A549 treated with CORT108297 at 1 μM for 4 hours (cell line): Measurements from ENCODE around the gene NEU3. TPM values are rescaled to one million over a fixed set of nuclear protein-coding genes. Genes with fewer than 3 reads are reported as not detected.

Experiments
- total RNA-seq: library from RNA; stranded (reverse); fragments of 200-300 nt; extraction: Qiagen RNA extraction; gene quantifications from 5 replicates; pipeline ENCODE4 v1.2.3, GENCODE V29; 2022

NEU3 gene, protein sequence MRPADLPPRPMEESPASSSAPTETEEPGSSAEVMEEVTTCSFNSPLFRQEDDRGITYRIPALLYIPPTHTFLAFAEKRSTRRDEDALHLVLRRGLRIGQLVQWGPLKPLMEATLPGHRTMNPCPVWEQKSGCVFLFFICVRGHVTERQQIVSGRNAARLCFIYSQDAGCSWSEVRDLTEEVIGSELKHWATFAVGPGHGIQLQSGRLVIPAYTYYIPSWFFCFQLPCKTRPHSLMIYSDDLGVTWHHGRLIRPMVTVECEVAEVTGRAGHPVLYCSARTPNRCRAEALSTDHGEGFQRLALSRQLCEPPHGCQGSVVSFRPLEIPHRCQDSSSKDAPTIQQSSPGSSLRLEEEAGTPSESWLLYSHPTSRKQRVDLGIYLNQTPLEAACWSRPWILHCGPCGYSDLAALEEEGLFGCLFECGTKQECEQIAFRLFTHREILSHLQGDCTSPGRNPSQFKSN
- 3.6 to 4.4 TPM (median 4.0 TPM) in 5 replicates for total RNA-seq

DNA sequence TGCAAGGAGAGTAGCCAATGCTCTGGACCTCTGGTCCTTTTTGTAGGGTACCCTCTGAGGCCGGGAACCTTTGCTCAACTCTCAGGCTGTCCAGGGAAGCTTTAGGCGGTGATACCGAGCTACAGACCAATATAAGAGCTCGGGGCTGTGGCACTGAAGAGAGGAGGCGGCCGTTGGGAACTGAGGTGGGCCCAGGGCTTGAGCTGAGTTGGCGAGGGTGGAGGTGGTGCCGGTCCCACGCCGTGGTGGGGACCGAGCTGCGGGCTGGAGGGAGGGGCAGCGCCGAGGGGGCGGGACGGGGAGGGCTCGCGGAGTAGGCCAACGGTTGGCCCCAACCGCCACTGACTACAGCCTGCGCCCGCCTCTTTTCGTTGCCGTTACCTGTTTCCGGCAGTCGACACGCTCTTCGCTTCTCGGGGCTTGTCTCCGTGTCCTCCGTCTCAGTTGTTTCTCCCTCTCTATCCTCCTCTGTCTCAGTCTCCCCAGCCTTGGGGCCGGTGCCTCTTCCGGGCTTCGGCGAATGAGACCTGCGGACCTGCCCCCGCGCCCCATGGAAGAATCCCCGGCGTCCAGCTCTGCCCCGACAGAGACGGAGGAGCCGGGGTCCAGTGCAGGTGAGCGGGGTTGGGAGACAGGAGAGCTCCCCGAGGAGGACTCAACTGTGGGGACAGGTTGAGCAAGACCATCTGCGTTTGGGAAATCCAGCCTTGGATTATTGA is at the start of gene NEU3:
TSS of gene NEU3 (plus strand) at position 393 of the 719 bp plus-strand sequence. CDS start at position 521, 128 bp downstream.

DNA sequence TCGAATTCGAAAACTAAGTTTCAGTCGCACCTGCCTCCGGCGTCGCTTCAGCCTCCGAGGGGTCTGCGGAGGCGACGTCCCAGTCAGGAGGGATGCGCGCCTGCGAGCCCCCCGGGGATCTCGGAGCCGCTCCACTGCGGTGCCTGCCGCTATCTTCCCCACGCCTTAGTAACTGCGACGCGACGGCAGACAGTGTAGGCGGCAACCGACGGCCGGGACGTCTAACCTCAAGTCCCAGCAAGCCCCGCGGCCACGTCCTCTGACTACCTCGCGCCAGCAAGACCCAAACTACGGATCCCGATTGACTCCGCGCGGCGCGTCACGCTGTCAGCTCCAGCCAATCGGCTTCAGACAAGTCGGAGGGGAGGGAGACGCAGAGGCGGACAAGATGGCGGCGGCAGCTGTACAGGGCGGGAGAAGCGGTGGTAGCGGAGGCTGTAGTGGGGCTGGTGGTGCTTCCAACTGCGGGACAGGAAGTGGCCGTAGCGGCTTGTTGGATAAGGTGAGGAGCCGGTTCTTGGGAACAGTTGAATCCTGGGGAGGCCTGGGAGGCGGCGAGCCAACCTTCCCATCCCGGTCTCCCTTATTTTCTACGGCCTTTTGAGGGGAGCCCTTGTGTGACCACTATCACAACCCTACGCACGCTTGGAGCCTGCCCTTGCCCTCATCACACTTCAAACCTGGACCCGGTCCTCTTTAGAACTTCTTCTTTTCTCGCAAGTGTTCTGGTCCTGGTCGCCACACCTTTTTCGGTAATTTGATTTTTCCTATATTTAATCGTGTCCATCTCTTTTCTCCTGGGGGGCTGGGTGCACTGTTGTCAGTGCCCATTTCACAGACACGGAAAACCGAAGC is 39.6 kb upstream of the NEU3 start, which contains the start of the genes SPCS2 and XRRA1:
TSS of gene SPCS2 (plus strand) at position 369 of the 855 bp plus-strand sequence. CDS start at position 389, 20 bp downstream.
TSS of gene XRRA1 (minus strand) at position 194 of the 855 bp plus-strand sequence. CDS start 8,213 bp downstream, outside the sequence.

Other genes with a start within 250 kb of the NEU3 start
- gene RNF169, start 240.1 kb upstream of the NEU3 start, total RNA-seq = 3.8 to 6.5 TPM (median 4.8 TPM) in 5 replicates
- 4.4 to 5.8 TPM (median 5.3 TPM) in 5 replicates for gene XRRA1, start 39.8 kb upstream of the NEU3 start, total RNA-seq
- gene SPCS2, start 39.7 kb upstream of the NEU3 start, total RNA-seq = 235 to 416 TPM (median 246 TPM) in 5 replicates
- gene OR2AT4, start 107.9 kb downstream of the NEU3 start, total RNA-seq = not detected in 5 replicates
- gene SLCO2B1, start 162.2 kb downstream of the NEU3 start, total RNA-seq = 2.9 to 5.1 TPM (median 4.2 TPM) in 5 replicates